OCI-LY3 (cell line): ENCODE results near the gene SYTL3.

Source experiments
- H2AFZ ChIP-seq: fragments of 200-600, 300-600 bp; shearing (Covaris generic); 2 replicates; pipeline ENCODE4 v1.6.0; 2014; ENCODE audit warnings: antibody characterized with exemption, low read depth, low read length
- H3K27ac ChIP-seq: fragments of 200-600, 300-600 bp; sonication (generic); 2 replicates; pipeline ENCODE4 v1.5.1; 2014; ENCODE audit warnings: mild to moderate bottlenecking, low read length, moderate library complexity, mixed read lengths
- H3K27me3 ChIP-seq: fragments of 200-600, 300-600 bp; sonication (generic); 2 replicates; pipeline ENCODE4 v1.6.1; 2014; ENCODE audit warnings: low read depth, low read length, mixed read lengths
- H3K36me3 ChIP-seq: fragments of 200-600, 300-600 bp; sonication (generic); replicated peaks from 2 replicates; pipeline ENCODE3; 2014; ENCODE audit warnings: low read depth, low read length, mixed read lengths
- H3K4me1 ChIP-seq: fragments of 300-600, 200-600 bp; sonication (generic); 2 replicates; pipeline ENCODE4 v1.6.1; 2014; ENCODE audit warnings: low read length, mixed read lengths
- H3K4me2 ChIP-seq: fragments of 200-600, 300-600 bp; sonication (generic); 2 replicates; pipeline ENCODE4 v1.6.1; 2014; ENCODE audit warnings: low read length, mixed read lengths
- H3K4me3 ChIP-seq: fragments of 300-600, 200-600 bp; sonication (generic); 2 replicates; pipeline ENCODE4 v1.5.1; 2014; ENCODE audit warnings: antibody characterized with exemption, mild to moderate bottlenecking, low read length, moderate library complexity
- H3K79me2 ChIP-seq: fragments of 300-600, 200-600 bp; shearing (Covaris generic); 2 replicates; pipeline ENCODE4 v1.6.1; 2014; ENCODE audit warnings: mild to moderate bottlenecking, low read length, mixed read lengths
- H3K9ac ChIP-seq: fragments of 300-600, 200-600 bp; shearing (Covaris generic); 2 replicates; pipeline ENCODE4 v1.6.0; 2014; ENCODE audit warnings: mild to moderate bottlenecking, low read length, moderate library complexity
- H3K9me3 ChIP-seq: fragments of 200-600, 300-600 bp; shearing (Covaris generic); 2 replicates; pipeline ENCODE4 v1.6.1; 2014; ENCODE audit warnings: low read length, mixed read lengths; ENCODE audit not compliant: insufficient read depth
- H4K20me1 ChIP-seq: fragments of 200-600, 300-600 bp; sonication (generic); 2 replicates; pipeline ENCODE4 v1.6.1; 2016; ENCODE audit warnings: low read length, mixed read lengths; ENCODE audit not compliant: insufficient read depth
- EZH2phosphoT487 ChIP-seq: fragments of 200-600 bp; shearing (Covaris generic); IDR thresholded peaks from 2 replicates; pipeline ENCODE4 v1.6.1; 2018; ENCODE audit warnings: antibody characterized with exemption, mixed run types, low read depth
- TF ChIP-seq, protein P1 (sequence below): fragments of 200-600, 300-600 bp; sonication (generic); IDR thresholded peaks from 2 replicates; pipeline ENCODE4 v1.5.1; 2014; ENCODE audit warnings: antibody characterized with exemption, low read length, low read depth

SYTL3 gene

DNA sequence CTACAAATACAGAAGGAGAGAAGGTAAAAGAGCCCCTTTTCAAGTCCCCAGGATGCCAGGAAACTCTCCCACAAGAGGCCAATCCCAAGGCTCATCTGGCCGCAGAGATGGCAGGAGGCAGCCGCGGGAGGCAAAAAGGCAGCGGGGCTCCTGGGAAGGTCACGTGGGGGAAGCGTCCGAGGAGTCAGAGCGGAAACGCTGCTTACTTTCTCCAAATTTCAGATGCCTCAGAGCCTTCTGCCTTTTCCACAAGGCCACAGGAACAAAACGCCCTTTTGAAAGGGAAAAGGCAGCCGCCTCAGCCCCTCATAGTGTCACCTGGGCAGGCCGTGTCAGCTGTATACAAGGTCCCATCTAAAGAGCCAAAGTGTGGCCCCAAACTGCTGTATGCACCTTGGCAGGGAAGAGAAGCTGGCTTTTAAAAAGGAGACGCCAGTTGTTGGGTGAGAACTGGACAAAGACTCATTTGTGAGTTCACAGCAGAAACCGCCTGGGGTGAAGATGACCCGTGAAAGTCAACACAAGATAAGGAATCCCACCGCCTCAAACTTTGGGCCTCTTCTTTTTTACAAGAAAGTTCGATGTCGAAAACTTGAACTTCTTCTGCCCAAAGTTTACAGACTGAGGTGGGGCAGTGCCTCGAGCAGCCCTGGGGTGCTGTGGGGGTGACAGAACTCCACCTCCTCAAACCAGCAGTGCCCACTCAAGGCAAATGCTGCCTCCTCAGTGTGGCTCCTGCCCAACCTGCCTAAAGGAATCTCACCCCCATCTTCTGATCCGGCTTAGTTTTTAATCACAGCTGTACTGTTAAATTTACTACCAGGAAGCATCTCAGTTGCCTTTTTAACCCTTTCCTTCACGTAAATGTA is 124.0 kb downstream of the SYTL3 start:
- no peaks in the 10 kb centered on the region; the same call in none of the 2 replicates for H4K20me1 ChIP-seq
- no peak overlapping the region for H3K9ac ChIP-seq
- H3K27ac ChIP-seq: no peak overlapping the region
- H3K27me3 ChIP-seq: no peaks in the 10 kb centered on the region
- H3K4me1 ChIP-seq: no peaks in the 10 kb centered on the region
- no peak overlapping the region for H3K4me3 ChIP-seq
- H3K36me3 ChIP-seq: peaks cover 48% of the 10 kb centered on the region
- no peaks in the 10 kb centered on the region for H3K9me3 ChIP-seq
- no peak overlapping the region for H2AFZ ChIP-seq
- peaks cover 7% of the 10 kb centered on the region; the same call in 1 of the 2 replicates for H3K79me2 ChIP-seq
- TF ChIP-seq, protein P1, sequence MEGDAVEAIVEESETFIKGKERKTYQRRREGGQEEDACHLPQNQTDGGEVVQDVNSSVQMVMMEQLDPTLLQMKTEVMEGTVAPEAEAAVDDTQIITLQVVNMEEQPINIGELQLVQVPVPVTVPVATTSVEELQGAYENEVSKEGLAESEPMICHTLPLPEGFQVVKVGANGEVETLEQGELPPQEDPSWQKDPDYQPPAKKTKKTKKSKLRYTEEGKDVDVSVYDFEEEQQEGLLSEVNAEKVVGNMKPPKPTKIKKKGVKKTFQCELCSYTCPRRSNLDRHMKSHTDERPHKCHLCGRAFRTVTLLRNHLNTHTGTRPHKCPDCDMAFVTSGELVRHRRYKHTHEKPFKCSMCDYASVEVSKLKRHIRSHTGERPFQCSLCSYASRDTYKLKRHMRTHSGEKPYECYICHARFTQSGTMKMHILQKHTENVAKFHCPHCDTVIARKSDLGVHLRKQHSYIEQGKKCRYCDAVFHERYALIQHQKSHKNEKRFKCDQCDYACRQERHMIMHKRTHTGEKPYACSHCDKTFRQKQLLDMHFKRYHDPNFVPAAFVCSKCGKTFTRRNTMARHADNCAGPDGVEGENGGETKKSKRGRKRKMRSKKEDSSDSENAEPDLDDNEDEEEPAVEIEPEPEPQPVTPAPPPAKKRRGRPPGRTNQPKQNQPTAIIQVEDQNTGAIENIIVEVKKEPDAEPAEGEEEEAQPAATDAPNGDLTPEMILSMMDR: no peak
- no peak for TF ChIP-seq EZH2phosphoT487
- no peak overlapping the region for H3K4me2 ChIP-seq

DNA sequence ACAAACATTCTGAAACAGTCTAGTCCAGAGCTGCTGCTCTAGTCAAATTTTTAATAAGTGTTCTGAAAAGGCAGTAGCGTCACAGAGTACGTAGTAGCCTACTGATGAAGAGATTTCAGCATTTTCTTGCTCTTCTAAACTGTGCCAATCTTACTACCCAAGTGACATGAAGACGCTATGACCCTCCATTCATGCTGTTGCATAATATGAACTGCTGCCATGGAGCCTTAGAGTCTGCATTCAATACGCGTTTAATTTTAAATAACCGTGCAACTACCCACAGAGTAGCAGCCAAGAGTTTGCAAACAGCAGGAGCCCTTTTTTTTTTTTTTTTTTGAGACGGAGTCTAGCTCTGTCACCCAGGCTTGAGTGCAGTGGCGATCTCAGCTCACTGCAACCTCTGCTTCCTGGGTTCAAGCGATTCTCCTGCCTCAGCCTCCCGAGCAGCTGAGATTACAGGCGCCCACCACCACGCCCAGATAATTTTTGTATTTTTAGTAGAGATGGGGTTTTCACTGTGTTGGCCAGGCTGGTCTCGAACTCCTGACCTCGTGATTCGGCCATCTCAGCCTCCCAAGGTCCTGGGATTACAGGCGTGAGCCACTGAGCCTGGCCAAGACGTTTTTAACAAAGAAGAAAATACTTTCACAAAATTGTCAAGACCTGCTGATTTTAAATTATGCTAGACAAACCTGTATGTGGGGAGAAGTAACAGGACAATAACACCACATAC is 125.0 kb downstream of the SYTL3 start:
- TF ChIP-seq EZH2phosphoT487: no peak
- TF ChIP-seq, protein P1: no peak
- H3K9ac ChIP-seq: no peak overlapping the region
- no peak overlapping the region for H3K27ac ChIP-seq
- peaks cover 44% of the 10 kb centered on the region for H3K36me3 ChIP-seq
- H3K4me3 ChIP-seq: no peak overlapping the region
- peaks cover 7% of the 10 kb centered on the region; the same call in 1 of the 2 replicates for H3K79me2 ChIP-seq
- H3K27me3 ChIP-seq: no peaks in the 10 kb centered on the region
- H3K9me3 ChIP-seq: no peaks in the 10 kb centered on the region
- H3K4me2 ChIP-seq: no peak overlapping the region
- H4K20me1 ChIP-seq: no peaks in the 10 kb centered on the region; the same call in none of the 2 replicates
- H3K4me1 ChIP-seq: no peaks in the 10 kb centered on the region
- H2AFZ ChIP-seq: no peak overlapping the region

DNA sequence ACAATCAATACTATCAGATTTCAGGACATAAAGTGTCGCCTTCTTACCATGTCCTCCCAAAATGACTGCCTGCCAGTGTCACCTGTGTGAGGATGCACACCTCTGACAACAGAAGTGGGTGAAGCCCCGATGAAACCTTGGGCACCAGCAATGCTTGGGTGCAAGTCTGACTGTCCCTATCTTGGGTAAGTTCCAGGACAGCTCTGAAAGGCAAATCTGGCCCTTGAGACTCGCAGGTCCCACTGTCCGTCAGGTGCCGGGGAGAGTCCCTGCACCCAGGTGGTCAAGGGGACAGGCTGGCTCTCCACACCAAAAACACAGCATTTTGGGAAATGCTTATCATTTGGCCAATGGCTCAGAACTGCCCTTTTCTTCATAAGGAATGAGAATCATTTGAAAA is 126.0 kb downstream of the SYTL3 start:
- Histone ChIP-seq H4K20me1 (no peaks in the 10 kb centered on the region; the same call in none of the 2 replicates), H3K27me3 (no peaks in the 10 kb centered on the region), H3K36me3 (peaks cover 47% of the 10 kb centered on the region), H3K27ac (no peak overlapping the region), H3K79me2 (peaks cover 7% of the 10 kb centered on the region; the same call in 1 of the 2 replicates), H2AFZ (no peak overlapping the region), H3K9ac (no peak overlapping the region), H3K4me1 (no peaks in the 10 kb centered on the region), H3K9me3 (no peaks in the 10 kb centered on the region), H3K4me3 (no peak overlapping the region), H3K4me2 (no peak overlapping the region)
- TF ChIP-seq, protein P1: no peak
- no peak for TF ChIP-seq EZH2phosphoT487

DNA sequence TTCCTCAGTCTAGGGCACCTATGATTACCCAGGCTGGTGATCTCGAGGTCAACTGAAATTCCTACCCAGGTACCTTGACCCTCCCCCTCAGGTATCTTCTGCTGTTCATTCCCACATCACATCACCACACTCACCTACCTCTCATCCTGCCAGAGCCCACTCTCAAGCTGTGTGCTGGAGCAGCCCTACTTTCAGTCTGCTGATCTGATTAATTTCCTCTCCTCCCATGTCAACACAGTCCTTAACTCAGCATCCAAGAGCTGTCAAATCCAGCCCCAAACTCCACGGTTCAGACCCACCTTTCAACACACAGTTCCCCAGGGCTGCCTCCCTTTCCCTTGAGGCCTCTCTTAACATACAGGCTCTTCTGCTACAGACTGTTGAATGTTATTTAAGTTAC is 126.9 kb downstream of the SYTL3 start:
- TF ChIP-seq, protein P1: no peak
- no peak for TF ChIP-seq EZH2phosphoT487
- Histone ChIP-seq H3K79me2 (peaks cover 7% of the 10 kb centered on the region; the same call in 1 of the 2 replicates), H2AFZ (no peak overlapping the region), H3K4me3 (no peak overlapping the region), H4K20me1 (no peaks in the 10 kb centered on the region; the same call in none of the 2 replicates), H3K27me3 (no peaks in the 10 kb centered on the region), H3K27ac (no peak overlapping the region), H3K9me3 (no peaks in the 10 kb centered on the region), H3K4me2 (no peak overlapping the region), H3K4me1 (no peaks in the 10 kb centered on the region), H3K36me3 (peaks cover 45% of the 10 kb centered on the region), H3K9ac (no peak overlapping the region)
